Mesenchymal stem cell (in vitro differentiated cells and primary cell): ENCODE results near the gene USP17L21. TPM values are rescaled to one million over a fixed set of nuclear protein-coding genes. Genes with fewer than 3 reads are reported as not detected.
"Not testable (repeated sequence)": the region's sequence is repeated elsewhere in the genome, so short reads cannot be mapped to it uniquely, and the experiment has no call there.

Source experiments
- DNase-seq: peaks from one replicate; pipeline ENCODE4 v3.0.0-alpha.2; 2013
- H2AFZ ChIP-seq: one replicate; pipeline ENCODE4 v1.6.1; 2013; ENCODE audit warnings: low read depth, mild to moderate bottlenecking, control low read depth, inconsistent platforms, low read length, moderate library complexity
- H2AK5ac ChIP-seq: 2 replicates; pipeline ENCODE4 v1.6.1; 2013; ENCODE audit warnings: low read length, moderate library complexity, mild to moderate bottlenecking, inconsistent platforms; ENCODE audit not compliant: severe bottlenecking
- H2BK120ac ChIP-seq: one replicate; pipeline ENCODE4 v1.6.1; 2013; ENCODE audit warnings: low read depth, mild to moderate bottlenecking, inconsistent platforms, low read length, moderate library complexity
- H2BK12ac ChIP-seq, 2 experiments: one replicate each; pipeline ENCODE4 v1.6.1; 2013; ENCODE audit warnings: inconsistent platforms in 2 of 2, low read length in 2 of 2, mild to moderate bottlenecking in 2 of 2, moderate library complexity in 2 of 2, control low read depth in 1 of 2
- H2BK15ac ChIP-seq: one replicate; pipeline ENCODE4 v1.6.1; 2013; ENCODE audit warnings: mild to moderate bottlenecking, low read depth, inconsistent platforms; ENCODE audit not compliant: poor library complexity, severe bottlenecking
- H2BK5ac ChIP-seq: 2 replicates; pipeline ENCODE4 v1.6.1; 2013; ENCODE audit warnings: low read depth, mild to moderate bottlenecking, low read length, control low read depth, inconsistent platforms; ENCODE audit not compliant: poor library complexity, severe bottlenecking
- H3K14ac ChIP-seq, 2 experiments: one replicate each; pipeline ENCODE4 v1.6.1; 2013; ENCODE audit warnings: inconsistent platforms in 2 of 2, low read length in 2 of 2, control low read depth in 1 of 2, mild to moderate bottlenecking in 1 of 2, moderate library complexity in 1 of 2
- H3K18ac ChIP-seq, 2 experiments: one replicate each; pipeline ENCODE4 v1.6.1; 2013; ENCODE audit warnings: inconsistent platforms in 2 of 2, low read length in 2 of 2, control low read depth in 1 of 2, low read depth in 1 of 2, mild to moderate bottlenecking in 1 of 2
- H3K23ac ChIP-seq, 2 experiments: one replicate each; pipeline ENCODE4 v1.6.1; 2013; ENCODE audit warnings: inconsistent platforms in 2 of 2, low read length in 2 of 2, mild to moderate bottlenecking in 2 of 2, moderate library complexity in 2 of 2, control low read depth in 1 of 2
- H3K27ac ChIP-seq: 2 replicates; pipeline ENCODE4 v1.5.1; 2013; ENCODE audit warnings: mild to moderate bottlenecking, moderate library complexity, low read length, control low read depth, inconsistent platforms; ENCODE audit not compliant: poor library complexity, severe bottlenecking
- H3K27me3 ChIP-seq, 2 experiments: 2 replicates each; pipeline versions ENCODE4 v1.6.1 to v1.7.0; 2013; ENCODE audit warnings: low read length in 2 of 2, mild to moderate bottlenecking in 2 of 2, moderate library complexity in 2 of 2, control low read depth in 1 of 2, inconsistent platforms in 1 of 2; ENCODE audit not compliant: control insufficient read depth in 1 of 2, insufficient read depth in 1 of 2
- H3K36me3 ChIP-seq, 2 experiments: 2 replicates each; pipeline versions ENCODE4 v1.6.1 to v1.7.0; 2013; ENCODE audit warnings: low read length in 2 of 2, control low read depth in 1 of 2, inconsistent platforms in 1 of 2, low read depth in 1 of 2, mild to moderate bottlenecking in 1 of 2; ENCODE audit not compliant: insufficient read depth in 2 of 2, control insufficient read depth in 1 of 2
- H3K4ac ChIP-seq, 2 experiments: one replicate each; pipeline ENCODE4 v1.6.1; 2013; ENCODE audit warnings: inconsistent platforms in 2 of 2, low read length in 2 of 2, mild to moderate bottlenecking in 2 of 2, moderate library complexity in 2 of 2, control low read depth in 1 of 2, low read depth in 1 of 2
- H3K4me1 ChIP-seq: 2 replicates; pipeline ENCODE4 v1.6.1; 2013; ENCODE audit warnings: low read depth, low read length, control low read depth; ENCODE audit not compliant: control insufficient read depth, insufficient read depth
- H3K4me2 ChIP-seq: 2 replicates; pipeline ENCODE4 v1.6.1; 2013; ENCODE audit warnings: low read length, mild to moderate bottlenecking, inconsistent platforms; ENCODE audit not compliant: poor library complexity, severe bottlenecking
- H3K4me3 ChIP-seq, 2 experiments: 2 replicates each; pipeline versions ENCODE4 v1.5.1 to v1.7.0; 2013; ENCODE audit warnings: low read length in 2 of 2, mild to moderate bottlenecking in 2 of 2, control low read depth in 1 of 2, low read depth in 1 of 2; ENCODE audit not compliant: insufficient read depth in 1 of 2
- H3K79me1 ChIP-seq: replicated peaks from 2 replicates; pipeline ENCODE4 v1.6.1; 2013; ENCODE audit warnings: mild to moderate bottlenecking, control low read depth, low read length, inconsistent platforms; ENCODE audit not compliant: poor library complexity, severe bottlenecking
- H3K9ac ChIP-seq: 2 replicates; pipeline ENCODE4 v1.7.0; 2013; ENCODE audit warnings: mild to moderate bottlenecking, low read length, moderate library complexity
- H3K9me3 ChIP-seq: 2 replicates; pipeline ENCODE4 v1.7.0; 2013; ENCODE audit warnings: mild to moderate bottlenecking, low read length; ENCODE audit not compliant: control insufficient read depth
- H4K8ac ChIP-seq: one replicate; pipeline ENCODE4 v1.6.1; 2013; ENCODE audit warnings: inconsistent platforms, mild to moderate bottlenecking, low read length, moderate library complexity
- H4K91ac ChIP-seq: one replicate; pipeline ENCODE4 v1.6.1; 2013; ENCODE audit warnings: mild to moderate bottlenecking, low read length, inconsistent platforms
- WGBS: methylation state at CpG from one replicate; pipeline ENCODE4 v1.1.7; 2013; ENCODE audit warnings: mixed read lengths; 5-methylcytosine and 5-hydroxymethylcytosine counted together
- polyA plus RNA-seq, 2 experiments: library from polyadenylated mRNA; stranded (reverse); fragments of 200-250 nt; gene quantifications; one replicate each; pipeline ENCODE4 v1.2.3, GENCODE V29; 2013

The USP17L21 gene
- polyA plus RNA-seq (2013, experiment 1 of 2) = not detected
- not detected for polyA plus RNA-seq (2013, experiment 2 of 2)

GRCh38 chr4:9262572-9262971 lies at the start of gene USP17L21:
Gene USP17L21, plus strand, starts transcription at chr4:9262872. Its CDS starts 0 bp downstream, at chr4:9262872.
- H3K27me3 ChIP-seq, DNase-seq, H2AK5ac ChIP-seq, H2BK120ac ChIP-seq, H2BK15ac ChIP-seq, H3K14ac ChIP-seq, H3K36me3 ChIP-seq, H4K91ac ChIP-seq, H3K27ac ChIP-seq, H3K18ac ChIP-seq, H3K4me1 ChIP-seq, H2BK5ac ChIP-seq, H3K4ac ChIP-seq, H3K4me2 ChIP-seq, H3K9me3 ChIP-seq, H4K8ac ChIP-seq, H2BK12ac ChIP-seq, H3K23ac ChIP-seq, H3K4me3 ChIP-seq, H3K9ac ChIP-seq, H2AFZ ChIP-seq, H3K79me1 ChIP-seq: not testable (repeated sequence)
- no CpG with 5 or more reads among the region's 13 CpGs for WGBS

GRCh38 chr4:9214701-9215100 lies 48.0 kb upstream of the USP17L21 start:
- not testable (repeated sequence) for H3K36me3 ChIP-seq, H3K4ac ChIP-seq, H3K14ac ChIP-seq, H4K91ac ChIP-seq, H3K27me3 ChIP-seq, H3K23ac ChIP-seq, H3K9me3 ChIP-seq, H2AK5ac ChIP-seq, H4K8ac ChIP-seq, H3K9ac ChIP-seq, H3K18ac ChIP-seq, H2BK12ac ChIP-seq, H2BK15ac ChIP-seq, H2BK5ac ChIP-seq, H3K27ac ChIP-seq, DNase-seq, H2AFZ ChIP-seq, H3K4me1 ChIP-seq, H2BK120ac ChIP-seq, H3K79me1 ChIP-seq, H3K4me2 ChIP-seq, H3K4me3 ChIP-seq
- 92% methylated on average over 8 of the region's 14 CpGs for WGBS

GRCh38 chr4:9215105-9215504 lies 47.6 kb upstream of the USP17L21 start, which contains the start of gene USP17L11:
Gene USP17L11, plus strand, starts transcription at chr4:9215405. Its CDS starts 0 bp downstream, at chr4:9215405.
- H3K14ac ChIP-seq, H2AFZ ChIP-seq, H3K4me2 ChIP-seq, H2BK5ac ChIP-seq, DNase-seq, H3K4me1 ChIP-seq, H3K27me3 ChIP-seq, H3K79me1 ChIP-seq, H3K4me3 ChIP-seq, H3K9me3 ChIP-seq, H3K18ac ChIP-seq, H2BK12ac ChIP-seq, H2AK5ac ChIP-seq, H3K36me3 ChIP-seq, H3K9ac ChIP-seq, H3K4ac ChIP-seq, H4K91ac ChIP-seq, H2BK15ac ChIP-seq, H3K23ac ChIP-seq, H4K8ac ChIP-seq, H2BK120ac ChIP-seq, H3K27ac ChIP-seq: not testable (repeated sequence)
- WGBS = no CpG with 5 or more reads among the region's 14 CpGs

GRCh38 chr4:9219852-9220251 lies 42.8 kb upstream of the USP17L21 start, which contains the start of gene USP17L12:
Gene USP17L12, plus strand, starts transcription at chr4:9220152. Its CDS starts 0 bp downstream, at chr4:9220152.
- WGBS = no CpG with 5 or more reads among the region's 13 CpGs
- not testable (repeated sequence) for H3K4me1 ChIP-seq, H3K9me3 ChIP-seq, H3K23ac ChIP-seq, H2AFZ ChIP-seq, DNase-seq, H3K27ac ChIP-seq, H2BK12ac ChIP-seq, H3K4ac ChIP-seq, H3K79me1 ChIP-seq, H3K36me3 ChIP-seq, H3K4me3 ChIP-seq, H2BK15ac ChIP-seq, H3K14ac ChIP-seq, H4K8ac ChIP-seq, H3K4me2 ChIP-seq, H4K91ac ChIP-seq, H3K9ac ChIP-seq, H2BK5ac ChIP-seq, H3K27me3 ChIP-seq, H3K18ac ChIP-seq, H2AK5ac ChIP-seq, H2BK120ac ChIP-seq
